Measurements from ENCODE around the gene DIP2A.

- no peak for TF ChIP-seq CTCF (IDR thresholded peaks at IDR 0.05; ENCODE audit: poor library complexity)
- TF ChIP-seq EZH2 (IDR thresholded peaks at IDR 0.05; ENCODE audit: borderline replicate concordance): no peak
- no peak for TF ChIP-seq EZH2phosphoT487 (IDR thresholded peaks at IDR 0.05; ENCODE audit: low read depth, severe bottlenecking, unreplicated experiment)
Observed at GRCh38 chr21:46482846-46483231, 24.1 kb downstream of the DIP2A start.

All from hepatocyte (in vitro differentiated cells).